Vagina (tissue), 2 donors: ENCODE data around the gene GUCY2C. TPM values are rescaled to one million over a fixed set of nuclear protein-coding genes. Genes with fewer than 3 reads are reported as not detected.
A peak's percentile ranks its signal among the peaks of the same experiment; 100 is the strongest.

ENCODE experiments used
- DNase-seq, 2 donors: peaks; one replicate each; pipeline ENCODE4 v3.0.0-alpha.2; 2017; ENCODE audit errors: extremely low spot score in 2 of 2
- H3K27ac ChIP-seq: fragments of 200-600 bp; sonication (generic); one replicate; pipeline ENCODE4 v1.5.1; 2019
- H3K27me3 ChIP-seq: fragments of 200-600 bp; sonication (generic); one replicate; pipeline ENCODE4 v1.5.1; 2019
- H3K36me3 ChIP-seq, 2 donors: fragments of 200-600 bp; sonication (generic); one replicate each; pipeline ENCODE4 v1.5.1; 2017 to 2019
- H3K4me1 ChIP-seq: fragments of 200-600 bp; sonication (generic); one replicate; pipeline ENCODE4 v1.5.1; 2019
- H3K4me3 ChIP-seq, 2 donors: fragments of 200-600 bp; sonication (generic); 1 replicate in 1 of 2; 2 replicates in 1 of 2; pipeline ENCODE4 v1.5.1; 2016 to 2019
- H3K9me3 ChIP-seq: fragments of 200-600 bp; sonication (generic); one replicate; pipeline ENCODE4 v1.5.1; 2019
- POLR2A ChIP-seq, 2 donors: fragments of 450-650 bp; IDR thresholded peaks; one replicate each; pipeline ENCODE4 v1.6.1; 2017; ENCODE audit warnings: antibody characterized with exemption in 2 of 2, mild to moderate bottlenecking in 2 of 2, moderate library complexity in 2 of 2
- POLR2AphosphoS5 ChIP-seq, 2 donors: sonication (generic); formaldehyde crosslinking; IDR thresholded peaks; one replicate each; pipeline ENCODE4 v1.9.0; 2017; ENCODE audit warnings: antibody characterized with exemption in 2 of 2, mild to moderate bottlenecking in 2 of 2, low read depth in 1 of 2; ENCODE audit not compliant: insufficient read depth in 1 of 2
- intact Hi-C: fragments of 100-400 bp; cut with DNase I; formaldehyde crosslinking; loops from one replicate; pipeline ENCODE4 v1.15.1; 2023
- total RNA-seq: library from RNA; depleted of rRNA; stranded (reverse); fragments of >200 nt; gene quantifications from one replicate; pipeline ENCODE4 v1.2.3, GENCODE V29; 2016
- TF ChIP-seq, protein P1 (sequence below), 3 experiments: fragments of 450-650 bp in 2 of 3; fragments of 200-600 bp in 1 of 3; sonication (generic) in 1 of 3; IDR thresholded peaks; one replicate each; pipeline ENCODE4 v1.5.1; 2017 to 2019; ENCODE audit warnings: antibody characterized with exemption in 3 of 3, mild to moderate bottlenecking in 2 of 3, moderate library complexity in 2 of 3

The GUCY2C gene
- total RNA-seq, 1 donor from 2014 or later, result 0.74 TPM

DNA sequence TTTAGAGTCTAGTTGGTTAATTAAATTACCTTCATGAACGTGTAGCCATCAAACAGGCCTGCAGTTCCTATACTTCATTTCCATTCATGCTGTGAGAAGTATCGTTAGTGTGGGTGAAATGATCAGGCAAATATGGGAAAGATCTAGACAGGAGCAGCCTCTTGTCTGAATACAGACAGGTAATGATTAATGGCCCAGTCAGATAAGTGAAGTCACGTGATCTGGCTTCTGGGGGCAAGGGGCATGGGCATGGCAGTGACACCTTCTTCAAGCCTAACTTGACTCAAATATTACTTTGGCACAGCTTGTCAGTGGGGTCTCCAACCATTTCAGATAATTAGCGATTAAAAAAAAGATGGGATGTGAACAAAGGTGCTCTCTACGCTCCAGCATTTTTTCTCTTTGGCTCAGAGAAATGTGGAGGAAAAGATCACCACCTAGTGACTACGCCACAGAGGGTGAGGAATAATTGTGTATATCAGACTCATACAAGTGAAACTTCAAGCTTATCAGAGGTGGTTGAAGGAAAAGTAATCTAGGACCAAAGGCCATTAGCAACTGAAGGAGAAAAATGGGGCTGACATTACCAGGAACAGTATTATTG, 17.8 kb downstream of the GUCY2C start:
- Histone ChIP-seq H3K27ac (no peak overlapping the region), H3K4me3 (no peak overlapping the region), H3K4me1 (no peaks in the 10 kb centered on the region), H3K27me3 (no peaks in the 10 kb centered on the region), H3K36me3 (no peaks in the 10 kb centered on the region), H3K9me3 (no peaks in the 10 kb centered on the region)
- DNase-seq, result no peak
- intact Hi-C loops, result no loop called here
- TF ChIP-seq POLR2AphosphoS5 (IDR thresholded peaks at IDR 0.05; ENCODE audit: insufficient read depth in 1 of 2, low read depth in 1 of 2) (no peak), POLR2A (IDR thresholded peaks at IDR 0.05) (no peak)
- TF ChIP-seq, protein P1, sequence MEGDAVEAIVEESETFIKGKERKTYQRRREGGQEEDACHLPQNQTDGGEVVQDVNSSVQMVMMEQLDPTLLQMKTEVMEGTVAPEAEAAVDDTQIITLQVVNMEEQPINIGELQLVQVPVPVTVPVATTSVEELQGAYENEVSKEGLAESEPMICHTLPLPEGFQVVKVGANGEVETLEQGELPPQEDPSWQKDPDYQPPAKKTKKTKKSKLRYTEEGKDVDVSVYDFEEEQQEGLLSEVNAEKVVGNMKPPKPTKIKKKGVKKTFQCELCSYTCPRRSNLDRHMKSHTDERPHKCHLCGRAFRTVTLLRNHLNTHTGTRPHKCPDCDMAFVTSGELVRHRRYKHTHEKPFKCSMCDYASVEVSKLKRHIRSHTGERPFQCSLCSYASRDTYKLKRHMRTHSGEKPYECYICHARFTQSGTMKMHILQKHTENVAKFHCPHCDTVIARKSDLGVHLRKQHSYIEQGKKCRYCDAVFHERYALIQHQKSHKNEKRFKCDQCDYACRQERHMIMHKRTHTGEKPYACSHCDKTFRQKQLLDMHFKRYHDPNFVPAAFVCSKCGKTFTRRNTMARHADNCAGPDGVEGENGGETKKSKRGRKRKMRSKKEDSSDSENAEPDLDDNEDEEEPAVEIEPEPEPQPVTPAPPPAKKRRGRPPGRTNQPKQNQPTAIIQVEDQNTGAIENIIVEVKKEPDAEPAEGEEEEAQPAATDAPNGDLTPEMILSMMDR (IDR thresholded peaks at IDR 0.05), result no peak

DNA sequence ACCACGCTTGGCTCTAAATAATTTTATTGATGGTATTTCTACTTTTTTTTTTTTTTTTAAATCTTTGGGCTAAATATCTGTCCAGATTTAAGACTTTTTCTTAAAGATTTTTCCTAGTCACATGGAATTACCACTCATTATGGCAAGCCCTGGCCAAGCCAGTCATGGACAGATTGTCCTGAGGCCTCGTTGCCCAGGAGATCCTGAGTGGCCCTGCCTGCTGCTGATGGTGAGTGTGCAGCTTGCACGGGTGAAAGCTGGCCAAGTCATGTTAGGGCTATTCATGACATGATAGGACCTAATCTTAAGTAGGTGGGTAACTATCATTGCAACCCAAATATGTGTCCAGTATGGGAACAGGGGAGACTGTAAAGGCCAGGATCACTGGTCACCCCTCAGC, 27.8 kb downstream of the GUCY2C start:
- DNase-seq, result no peak

DNA sequence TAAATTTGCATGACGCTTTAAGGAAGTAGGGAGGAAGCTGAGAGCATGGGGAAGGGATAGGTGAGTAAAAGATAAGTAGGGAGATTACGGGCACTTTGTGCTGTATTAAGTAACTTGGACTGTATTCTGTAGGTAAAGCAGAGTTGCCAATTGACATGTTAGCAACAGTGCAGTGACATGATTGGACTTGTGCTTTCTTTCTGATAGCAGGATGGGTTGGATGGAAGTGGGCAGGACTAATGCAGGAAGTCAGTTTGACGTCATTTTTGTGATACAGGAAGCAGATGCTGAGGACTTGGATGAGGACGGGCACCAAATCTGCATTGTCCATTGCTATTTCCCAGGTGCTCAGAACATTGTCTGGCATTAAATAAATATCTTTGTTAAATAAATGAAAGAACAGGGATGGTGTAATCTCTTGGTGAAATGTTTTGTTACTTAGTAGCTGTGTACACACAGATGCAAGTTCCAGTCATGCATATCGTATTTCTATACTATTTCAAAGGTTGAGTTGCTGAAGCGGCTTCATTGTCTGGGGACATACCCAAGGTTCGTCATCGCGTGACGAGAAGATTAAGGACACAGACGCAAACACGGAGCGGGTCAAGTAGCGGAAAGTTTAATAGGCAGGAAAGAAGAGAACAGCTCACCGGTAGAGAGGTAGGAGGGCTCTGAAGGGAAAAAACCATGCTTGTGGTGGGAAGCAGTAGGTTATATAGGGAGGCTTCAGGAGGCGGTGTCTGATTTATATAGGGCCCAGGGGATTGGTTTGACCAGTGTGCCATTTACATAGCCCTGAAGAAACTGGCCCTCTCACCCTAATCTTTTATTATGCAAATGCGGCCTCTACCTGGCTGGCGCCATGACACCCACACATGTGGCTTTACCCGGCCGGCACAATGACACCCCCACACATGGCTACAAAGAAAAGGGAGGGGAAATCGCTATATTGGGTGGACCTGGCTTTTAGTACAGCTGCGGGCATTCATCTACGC, 30.7 kb downstream of the GUCY2C start:
- H3K9me3 ChIP-seq, result no peaks in the 10 kb centered on the region
- TF ChIP-seq, protein P1 (IDR thresholded peaks at IDR 0.05), result no peak
- TF ChIP-seq POLR2AphosphoS5 (IDR thresholded peaks at IDR 0.05; ENCODE audit: insufficient read depth in 1 of 2, low read depth in 1 of 2) (no peak), POLR2A (IDR thresholded peaks at IDR 0.05) (no peak)
- H3K4me1 ChIP-seq, result no peaks in the 10 kb centered on the region
- H3K36me3 ChIP-seq, result no peaks in the 10 kb centered on the region
- no peak for DNase-seq
- no peak overlapping the region for H3K4me3 ChIP-seq
- intact Hi-C loops, result no loop called here
- H3K27me3 ChIP-seq, result no peaks in the 10 kb centered on the region
- no peak overlapping the region for H3K27ac ChIP-seq

More for the DNA sequence above, 27.8 kb downstream of the GUCY2C start:
- no peaks in the 10 kb centered on the region for H3K9me3 ChIP-seq
- H3K4me1 ChIP-seq, result no peaks in the 10 kb centered on the region
- TF ChIP-seq, protein P1 (IDR thresholded peaks at IDR 0.05), result no peak
- no peaks in the 10 kb centered on the region for H3K36me3 ChIP-seq
- H3K27ac ChIP-seq, result no peak overlapping the region
- H3K4me3 ChIP-seq, result no peak overlapping the region
- H3K27me3 ChIP-seq, result no peaks in the 10 kb centered on the region
- intact Hi-C loops, result no loop called here

DNA sequence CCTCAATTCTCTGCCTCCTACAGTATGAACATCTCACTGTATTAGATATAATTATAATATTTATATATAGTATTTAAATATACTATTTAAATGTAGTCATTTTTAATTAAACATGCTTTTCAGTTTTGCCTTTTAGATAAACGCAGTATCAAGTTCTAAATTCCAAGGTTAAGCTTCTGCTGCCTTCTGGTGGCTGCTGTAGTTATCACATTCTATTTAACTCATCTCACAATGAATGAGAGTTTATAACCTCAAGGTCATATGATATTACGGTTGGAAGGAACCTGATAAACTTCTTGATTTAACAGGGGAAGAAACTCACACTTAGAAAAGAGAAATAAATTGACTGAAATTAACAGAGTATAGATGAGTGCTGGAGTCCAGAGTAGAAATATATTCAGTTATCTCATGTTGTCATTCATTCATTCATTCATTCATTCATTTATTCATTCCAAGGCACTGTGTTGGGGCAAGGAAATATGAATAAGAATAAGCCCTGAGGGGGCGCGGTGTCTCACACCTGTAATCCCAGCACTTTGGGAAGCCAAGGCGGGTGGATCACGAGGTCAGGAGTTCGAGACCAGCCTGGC, 31.9 kb downstream of the GUCY2C start:
- no peak for DNase-seq
- TF ChIP-seq, protein P1 (IDR thresholded peaks at IDR 0.05), result peak in 2 of 3 experiments; percentile 59 to 62
- TF ChIP-seq POLR2A (IDR thresholded peaks at IDR 0.05), result no peak
- H3K27ac ChIP-seq, result no peak overlapping the region
- no peaks in the 10 kb centered on the region for H3K4me1 ChIP-seq
- no peak overlapping the region for H3K4me3 ChIP-seq
- intact Hi-C loops, result no loop called here
- H3K36me3 ChIP-seq, result no peaks in the 10 kb centered on the region
- no peaks in the 10 kb centered on the region for H3K27me3 ChIP-seq
- H3K9me3 ChIP-seq, result no peaks in the 10 kb centered on the region
